ENCODE measurements around the gene ARL6IP4. TPM values are rescaled to one million over a fixed set of nuclear protein-coding genes. Genes with fewer than 3 reads are reported as not detected.

ARL6IP4 gene
- total RNA-seq, 2 donors from 2014 or later: 157 to 284 TPM

- Histone ChIP-seq H3K9me3 (no peaks in the 10 kb centered on the region), H3K4me3 (no peak overlapping the region), H3K27me3 (no peaks in the 10 kb centered on the region), H3K4me1 (peaks cover 0 to 49% of the 10 kb centered on the region in 2 donors), H3K27ac (peak overlapping the region; percentile 62 to 72), H3K36me3 (no peaks in the 10 kb centered on the region)
- peak; percentile 69 for DNase-seq (ENCODE audit: low spot score)
- peak in 1 of 2 donors; percentile 28 for TF ChIP-seq CTCF (IDR thresholded peaks at IDR 0.05)
Measured at GRCh38 chr12:122947352-122947792, 33.1 kb upstream of the ARL6IP4 start.

- H3K36me3 ChIP-seq: no peaks in the 10 kb centered on the region
- H3K4me3 ChIP-seq: no peak overlapping the region
- H3K4me1 ChIP-seq: peaks cover 0 to 46% of the 10 kb centered on the region in 2 donors
- TF ChIP-seq CTCF (IDR thresholded peaks at IDR 0.05): no peak
- DNase-seq (ENCODE audit: low spot score): no peak
- no peaks in the 10 kb centered on the region for H3K27me3 ChIP-seq
- H3K27ac ChIP-seq: no peak overlapping the region
- H3K9me3 ChIP-seq: no peaks in the 10 kb centered on the region
Measured at GRCh38 chr12:122948605-122949004, 31.9 kb upstream of the ARL6IP4 start.

GRCh38 chr12:122949405-122949804 lies 31.1 kb upstream of the ARL6IP4 start:
- no peak overlapping the region for H3K4me3 ChIP-seq
- no peaks in the 10 kb centered on the region for H3K27me3 ChIP-seq
- no peak for TF ChIP-seq CTCF (IDR thresholded peaks at IDR 0.05)
- no peaks in the 10 kb centered on the region for H3K36me3 ChIP-seq
- peaks cover 0 to 38% of the 10 kb centered on the region in 2 donors for H3K4me1 ChIP-seq
- no peak for DNase-seq (ENCODE audit: low spot score)
- H3K27ac ChIP-seq: no peak overlapping the region
- no peaks in the 10 kb centered on the region for H3K9me3 ChIP-seq

- no peak overlapping the region for H3K27ac ChIP-seq
- H3K9me3 ChIP-seq: no peaks in the 10 kb centered on the region
- no peak for TF ChIP-seq CTCF (IDR thresholded peaks at IDR 0.05)
- H3K4me1 ChIP-seq: peaks cover 0 to 32% of the 10 kb centered on the region in 2 donors
- no peaks in the 10 kb centered on the region for H3K36me3 ChIP-seq
- no peak overlapping the region for H3K4me3 ChIP-seq
- DNase-seq (ENCODE audit: low spot score): no peak
- H3K27me3 ChIP-seq: no peaks in the 10 kb centered on the region
Measured at GRCh38 chr12:122949816-122950675, 30.4 kb upstream of the ARL6IP4 start.

- Histone ChIP-seq H3K36me3 (no peaks in the 10 kb centered on the region), H3K9me3 (no peaks in the 10 kb centered on the region), H3K4me1 (peaks cover 0 to 20% of the 10 kb centered on the region in 2 donors), H3K27me3 (no peaks in the 10 kb centered on the region), H3K27ac (no peak overlapping the region), H3K4me3 (no peak overlapping the region)
- no peak for TF ChIP-seq CTCF (IDR thresholded peaks at IDR 0.05)
- DNase-seq (ENCODE audit: low spot score): no peak
Measured at GRCh38 chr12:122951406-122951805, 29.1 kb upstream of the ARL6IP4 start.
